ENCODE data around the gene EXOC1L.

EXOC1L gene

GRCh38 chr4:55884093-55884850 is 64.7 kb downstream of the EXOC1L start:
- no peak for DNase-seq (ENCODE audit: low read depth in 2 of 2)

- no peak for DNase-seq (ENCODE audit: low read depth in 2 of 2)
These were observed 65.2 kb downstream of the EXOC1L start for GRCh38 chr4:55884851-55885219.

Measured in stimulated activated CD8-positive, alpha-beta memory T cell treated with anti-CD3 and anti-CD28 coated beads, Interleukin-7, amount 100 ng/mL, for 1 hour (primary cell).